ENCODE data around the gene LOC128125822.

Gene LOC128125822

GRCh38 chr6:63578757-63579156, 6.5 kb downstream of the LOC128125822 start:
- Histone ChIP-seq H3K36me3 (peaks cover 48 to 51% (median 48%) of the 10 kb centered on the region in 3 donors), H3K4me1 (peaks cover 0 to 16% (median 6%) of the 10 kb centered on the region in 4 donors), H3K27me3 (no peaks in the 10 kb centered on the region), H3K27ac (no peak overlapping the region), H3K9me3 (no peaks in the 10 kb centered on the region), H3K4me3 (no peak overlapping the region)
- no peak for DNase-seq
- TF ChIP-seq CTCF (IDR thresholded peaks at IDR 0.05), result no peak
- intact Hi-C loops (cut with DNase I; ENCODE audit: low total_unique reads), result no loop called here

- H3K9me3 ChIP-seq, result no peaks in the 10 kb centered on the region
- H3K36me3 ChIP-seq, result peaks cover 48 to 51% (median 51%) of the 10 kb centered on the region in 3 donors
- H3K27ac ChIP-seq, result no peak overlapping the region
- no peak overlapping the region for H3K4me3 ChIP-seq
- intact Hi-C loops (cut with DNase I; ENCODE audit: low total_unique reads), result no loop called here
- no peaks in the 10 kb centered on the region for H3K27me3 ChIP-seq
- TF ChIP-seq CTCF (IDR thresholded peaks at IDR 0.05), result no peak
- peaks cover 0 to 4% (median 1%) of the 10 kb centered on the region in 4 donors for H3K4me1 ChIP-seq
- no peak for DNase-seq
Observed at GRCh38 chr6:63579937-63580703, 7.8 kb downstream of the LOC128125822 start.

GRCh38 chr6:63580704-63580961, 8.4 kb downstream of the LOC128125822 start:
- no peak overlapping the region for H3K4me3 ChIP-seq
- no peak for TF ChIP-seq CTCF (IDR thresholded peaks at IDR 0.05)
- intact Hi-C loops (cut with DNase I; ENCODE audit: low total_unique reads), result no loop called here
- H3K4me1 ChIP-seq, result no peaks in the 10 kb centered on the region
- H3K9me3 ChIP-seq, result no peaks in the 10 kb centered on the region
- H3K27me3 ChIP-seq, result no peaks in the 10 kb centered on the region
- H3K36me3 ChIP-seq, result peaks cover 48 to 51% (median 51%) of the 10 kb centered on the region in 3 donors
- H3K27ac ChIP-seq, result no peak overlapping the region
- no peak for DNase-seq

- intact Hi-C loops (cut with DNase I; ENCODE audit: low total_unique reads), result no loop called here
- no peak overlapping the region for H3K27ac ChIP-seq
- no peak for DNase-seq
- peaks cover 46 to 50% (median 48%) of the 10 kb centered on the region in 3 donors for H3K36me3 ChIP-seq
- no peaks in the 10 kb centered on the region for H3K27me3 ChIP-seq
- no peak for TF ChIP-seq CTCF (IDR thresholded peaks at IDR 0.05)
- no peak overlapping the region for H3K4me3 ChIP-seq
- no peaks in the 10 kb centered on the region for H3K4me1 ChIP-seq
- no peaks in the 10 kb centered on the region for H3K9me3 ChIP-seq
Observed at GRCh38 chr6:63581355-63582013, 9.2 kb downstream of the LOC128125822 start.

GRCh38 chr6:63582579-63583231, 10.4 kb downstream of the LOC128125822 start:
- DNase-seq, result no peak
- H3K27ac ChIP-seq, result no peak overlapping the region
- H3K4me1 ChIP-seq, result no peaks in the 10 kb centered on the region
- TF ChIP-seq CTCF (IDR thresholded peaks at IDR 0.05), result no peak
- no peaks in the 10 kb centered on the region for H3K9me3 ChIP-seq
- intact Hi-C loops (cut with DNase I; ENCODE audit: low total_unique reads), result no loop called here
- H3K27me3 ChIP-seq, result no peaks in the 10 kb centered on the region
- H3K4me3 ChIP-seq, result no peak overlapping the region
- H3K36me3 ChIP-seq, result peaks cover 34 to 38% (median 36%) of the 10 kb centered on the region in 3 donors
